Fibroblast of lung (primary cell): ENCODE measurements around the gene ANGPTL5. TPM values are rescaled to one million over a fixed set of nuclear protein-coding genes. Genes with fewer than 3 reads are reported as not detected.

Experiments used
- DNase-seq, 2 donors: peaks; one replicate each; pipeline versions ENCODE4 v3.0.0 to v3.0.0-alpha.2; 2010; ENCODE audit warnings: low read depth in 2 of 2
- H2AFZ ChIP-seq: 2 replicates; pipeline ENCODE4 v1.5.1; 2012; ENCODE audit warnings: low read length, control low read depth, inconsistent platforms
- H3K27ac ChIP-seq: 2 replicates; pipeline ENCODE4 v1.5.1; 2011; ENCODE audit warnings: low read length, control low read depth; ENCODE audit not compliant: insufficient read depth
- H3K27me3 ChIP-seq: 2 replicates; pipeline ENCODE4 v1.5.1; 2011; ENCODE audit warnings: mild to moderate bottlenecking, low read length; ENCODE audit not compliant: control insufficient read depth, insufficient read depth
- H3K36me3 ChIP-seq: 2 replicates; pipeline ENCODE4 v1.5.1; 2011; ENCODE audit warnings: low read length; ENCODE audit not compliant: control insufficient read depth, insufficient read depth
- H3K4me1 ChIP-seq: 2 replicates; pipeline ENCODE4 v1.5.1; 2011; ENCODE audit warnings: low read length; ENCODE audit not compliant: control insufficient read depth, insufficient read depth; ENCODE audit errors: extremely low read depth
- H3K4me2 ChIP-seq: 2 replicates; pipeline ENCODE4 v1.5.1; 2011; ENCODE audit warnings: low read length, control low read depth; ENCODE audit not compliant: insufficient read depth; ENCODE audit errors: extremely low read depth
- H3K4me3 ChIP-seq, 4 experiments: fragments of 200-600 bp in 1 of 4; sonication (generic) in 1 of 4; replicated peaks in 1 of 4; 2 replicates each; pipeline ENCODE4 v1.5.1; 2011 to 2016; ENCODE audit warnings: low read length in 4 of 4, low read depth in 3 of 4, mild to moderate bottlenecking in 3 of 4, control low read depth in 2 of 4, inconsistent platforms in 1 of 4, mixed read lengths in 1 of 4; ENCODE audit not compliant: insufficient read depth in 1 of 4; ENCODE audit errors: control extremely low read depth in 1 of 4
- H3K79me2 ChIP-seq: 2 replicates; pipeline ENCODE4 v1.5.1; 2012; ENCODE audit warnings: mild to moderate bottlenecking, low read length, inconsistent platforms; ENCODE audit not compliant: control insufficient read depth, insufficient read depth
- H3K9ac ChIP-seq: 2 replicates; pipeline ENCODE4 v1.5.1; 2011; ENCODE audit warnings: mild to moderate bottlenecking, low read length, control low read depth; ENCODE audit not compliant: insufficient read depth
- H3K9me3 ChIP-seq: 2 replicates; pipeline ENCODE4 v1.5.1; 2012; ENCODE audit warnings: low read depth, low read length; ENCODE audit not compliant: control insufficient read depth, insufficient read depth
- H4K20me1 ChIP-seq: 2 replicates; pipeline ENCODE4 v1.5.1; 2011; ENCODE audit warnings: low read length; ENCODE audit not compliant: control insufficient read depth, insufficient read depth; ENCODE audit errors: extremely low read depth
- EZH2 ChIP-seq: IDR thresholded peaks from 2 replicates; pipeline ENCODE4 v1.5.1; 2012; ENCODE audit warnings: low read length, control low read depth, mild to moderate bottlenecking; ENCODE audit errors: missing control alignments
- polyA plus RNA-seq, 2 donors: library from polyadenylated mRNA; depleted of rRNA in 1 of 2; stranded (reverse) in 1 of 2; unstranded in 1 of 2; fragments of >200 nt; gene quantifications; 2 replicates each; pipeline ENCODE4 v1.2.1, GENCODE V29; 2011 to 2012; ENCODE audit warnings: missing spikeins in 1 of 2
- total RNA-seq: library from RNA; depleted of rRNA; stranded (reverse); fragments of >200 nt; gene quantifications from 2 replicates; pipeline ENCODE4 v1.2.1, GENCODE V29; 2014
- TF ChIP-seq, protein P1 (sequence below), 2 donors: IDR thresholded peaks in 1 of 2; conservative IDR thresholded peaks in 1 of 2; 1 replicate in 1 of 2; 2 replicates in 1 of 2; pipeline ENCODE4 v1.5.1; 2011 to 2012; ENCODE audit warnings: low read length in 2 of 2, control low read depth in 1 of 2, inconsistent platforms in 1 of 2, low read depth in 1 of 2, mild to moderate bottlenecking in 1 of 2

Gene ANGPTL5
- total and polyA plus RNA-seq, 2 donors (not counting 1 experiment from before 2014, with no cell fraction given), result 0.17 to 0.18 TPM

- H4K20me1 ChIP-seq, result no peaks in the 10 kb centered on the region
- H3K79me2 ChIP-seq, result no peaks in the 10 kb centered on the region
- H3K27ac ChIP-seq, result no peak overlapping the region
- H3K4me3 ChIP-seq, result no peak overlapping the region
- no peaks in the 10 kb centered on the region for H3K9me3 ChIP-seq
- no peak overlapping the region for H3K4me2 ChIP-seq
- no peak overlapping the region for H3K9ac ChIP-seq
- TF ChIP-seq, protein P1, sequence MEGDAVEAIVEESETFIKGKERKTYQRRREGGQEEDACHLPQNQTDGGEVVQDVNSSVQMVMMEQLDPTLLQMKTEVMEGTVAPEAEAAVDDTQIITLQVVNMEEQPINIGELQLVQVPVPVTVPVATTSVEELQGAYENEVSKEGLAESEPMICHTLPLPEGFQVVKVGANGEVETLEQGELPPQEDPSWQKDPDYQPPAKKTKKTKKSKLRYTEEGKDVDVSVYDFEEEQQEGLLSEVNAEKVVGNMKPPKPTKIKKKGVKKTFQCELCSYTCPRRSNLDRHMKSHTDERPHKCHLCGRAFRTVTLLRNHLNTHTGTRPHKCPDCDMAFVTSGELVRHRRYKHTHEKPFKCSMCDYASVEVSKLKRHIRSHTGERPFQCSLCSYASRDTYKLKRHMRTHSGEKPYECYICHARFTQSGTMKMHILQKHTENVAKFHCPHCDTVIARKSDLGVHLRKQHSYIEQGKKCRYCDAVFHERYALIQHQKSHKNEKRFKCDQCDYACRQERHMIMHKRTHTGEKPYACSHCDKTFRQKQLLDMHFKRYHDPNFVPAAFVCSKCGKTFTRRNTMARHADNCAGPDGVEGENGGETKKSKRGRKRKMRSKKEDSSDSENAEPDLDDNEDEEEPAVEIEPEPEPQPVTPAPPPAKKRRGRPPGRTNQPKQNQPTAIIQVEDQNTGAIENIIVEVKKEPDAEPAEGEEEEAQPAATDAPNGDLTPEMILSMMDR (conservative IDR thresholded peaks at IDR 0.05 in 1 of 2, IDR thresholded peaks at IDR 0.05 in 1 of 2; ENCODE audit: low read depth in 1 of 2, low read length in 2 of 2), result no peak
- TF ChIP-seq EZH2, result no peak
- DNase-seq, result no peak
- no peaks in the 10 kb centered on the region for H3K4me1 ChIP-seq
- H2AFZ ChIP-seq, result no peak overlapping the region
- H3K36me3 ChIP-seq, result no peaks in the 10 kb centered on the region
- H3K27me3 ChIP-seq, result no peaks in the 10 kb centered on the region
These were observed 71.7 kb downstream of the ANGPTL5 start for GRCh38 chr11:101844608-101845007.

DNA sequence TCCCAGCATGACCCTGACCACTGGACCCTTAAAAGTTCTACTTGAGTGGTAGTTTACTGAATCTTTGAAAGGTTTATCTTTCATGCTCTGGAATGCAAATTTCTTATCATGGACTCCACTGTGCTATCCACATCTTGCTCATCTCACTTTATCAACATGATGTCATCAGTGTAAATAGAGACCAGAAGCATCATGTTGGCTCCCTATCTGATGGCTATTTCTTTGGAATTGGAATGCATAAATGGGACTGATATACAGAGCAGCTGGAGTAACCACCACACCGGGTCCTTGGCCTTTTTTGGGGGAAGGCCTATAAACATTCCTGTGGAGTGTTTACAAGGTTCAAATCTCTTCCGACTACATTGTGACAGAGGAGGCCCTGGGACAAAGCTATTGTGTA lies 75.6 kb downstream of the ANGPTL5 start:
- DNase-seq, result no peak

More for the DNA sequence above, 75.6 kb downstream of the ANGPTL5 start:
- TF ChIP-seq, protein P1 (conservative IDR thresholded peaks at IDR 0.05 in 1 of 2, IDR thresholded peaks at IDR 0.05 in 1 of 2; ENCODE audit: low read depth in 1 of 2, low read length in 2 of 2), result no peak
- no peak for TF ChIP-seq EZH2
- Histone ChIP-seq H3K4me1 (no peaks in the 10 kb centered on the region), H2AFZ (no peak overlapping the region), H3K9ac (no peak overlapping the region), H3K9me3 (no peaks in the 10 kb centered on the region), H3K79me2 (no peaks in the 10 kb centered on the region), H4K20me1 (no peaks in the 10 kb centered on the region), H3K4me2 (no peak overlapping the region), H3K27ac (no peak overlapping the region), H3K27me3 (no peaks in the 10 kb centered on the region), H3K36me3 (no peaks in the 10 kb centered on the region), H3K4me3 (no peak overlapping the region)

Other genes with a start within 250 kb of the ANGPTL5 start
- 1.8 and 6.4 TPM in 2 replicates for gene CEP126, start 1.5 kb downstream of the ANGPTL5 start, total RNA-seq
- 2.5 and 4.7 TPM in 2 replicates for gene CEP126, start 1.5 kb downstream of the ANGPTL5 start, polyA plus RNA-seq
- 6.4 and 7.9 TPM in 2 replicates for gene CFAP300, start 130.9 kb upstream of the ANGPTL5 start, total RNA-seq
- gene CFAP300, start 130.9 kb upstream of the ANGPTL5 start, polyA plus RNA-seq, result 5.6 and 6.4 TPM in 2 replicates
- 157 and 169 TPM in 2 replicates for gene YAP1, start 193.9 kb upstream of the ANGPTL5 start, total RNA-seq
- 108 and 116 TPM in 2 replicates for gene YAP1, start 193.9 kb upstream of the ANGPTL5 start, polyA plus RNA-seq